GM06990 (cell line): ENCODE results near the gene CDC25A.

Experiments
- DNase-seq: peaks from one replicate; pipeline ENCODE4 v3.0.0-alpha.2; 2011; ENCODE audit not compliant: insufficient read length; ENCODE audit errors: extremely low read depth
- H3K27me3 ChIP-seq: replicated peaks from 2 replicates; pipeline ENCODE4 v1.6.0; 2011; ENCODE audit warnings: low read length; ENCODE audit not compliant: control insufficient read depth, insufficient read depth
- H3K36me3 ChIP-seq: 2 replicates; pipeline ENCODE4 v1.5.1; 2011; ENCODE audit warnings: low read length; ENCODE audit not compliant: control insufficient read depth, insufficient read depth
- H3K4me3 ChIP-seq: replicated peaks from 2 replicates; pipeline ENCODE4 v1.5.1; 2011; ENCODE audit warnings: low read depth, mild to moderate bottlenecking, control low read depth, low read length
- TF ChIP-seq, protein P1 (sequence below): IDR thresholded peaks from 2 replicates; pipeline ENCODE4 v1.5.1; 2011; ENCODE audit warnings: low read length, control low read depth, mild to moderate bottlenecking, inconsistent platforms; ENCODE audit not compliant: insufficient read depth, poor library complexity, severe bottlenecking

CDC25A gene

DNA sequence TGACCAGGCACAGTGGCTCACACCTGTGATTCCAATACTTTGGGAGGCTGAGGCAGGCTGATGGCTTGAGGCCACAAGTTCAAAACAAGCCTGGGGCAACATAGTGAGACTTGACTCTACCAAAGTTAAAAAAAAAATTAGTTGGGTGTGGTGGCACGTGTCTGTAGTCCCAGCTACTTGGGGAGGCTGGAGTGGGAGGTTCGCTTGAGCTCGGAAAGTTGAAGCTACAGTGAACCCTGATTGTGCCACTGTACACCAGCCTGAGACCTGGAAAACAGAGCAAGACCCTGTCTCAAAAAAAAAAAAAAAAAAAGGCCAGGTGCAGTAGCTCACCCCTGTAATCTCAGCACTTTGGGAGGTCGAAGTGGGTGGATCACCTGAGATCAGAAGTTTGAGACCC, 3.1 kb downstream of the CDC25A start:
- TF ChIP-seq, protein P1, sequence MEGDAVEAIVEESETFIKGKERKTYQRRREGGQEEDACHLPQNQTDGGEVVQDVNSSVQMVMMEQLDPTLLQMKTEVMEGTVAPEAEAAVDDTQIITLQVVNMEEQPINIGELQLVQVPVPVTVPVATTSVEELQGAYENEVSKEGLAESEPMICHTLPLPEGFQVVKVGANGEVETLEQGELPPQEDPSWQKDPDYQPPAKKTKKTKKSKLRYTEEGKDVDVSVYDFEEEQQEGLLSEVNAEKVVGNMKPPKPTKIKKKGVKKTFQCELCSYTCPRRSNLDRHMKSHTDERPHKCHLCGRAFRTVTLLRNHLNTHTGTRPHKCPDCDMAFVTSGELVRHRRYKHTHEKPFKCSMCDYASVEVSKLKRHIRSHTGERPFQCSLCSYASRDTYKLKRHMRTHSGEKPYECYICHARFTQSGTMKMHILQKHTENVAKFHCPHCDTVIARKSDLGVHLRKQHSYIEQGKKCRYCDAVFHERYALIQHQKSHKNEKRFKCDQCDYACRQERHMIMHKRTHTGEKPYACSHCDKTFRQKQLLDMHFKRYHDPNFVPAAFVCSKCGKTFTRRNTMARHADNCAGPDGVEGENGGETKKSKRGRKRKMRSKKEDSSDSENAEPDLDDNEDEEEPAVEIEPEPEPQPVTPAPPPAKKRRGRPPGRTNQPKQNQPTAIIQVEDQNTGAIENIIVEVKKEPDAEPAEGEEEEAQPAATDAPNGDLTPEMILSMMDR: no peak
- H3K36me3 ChIP-seq: peaks cover 17% of the 10 kb centered on the region
- H3K27me3 ChIP-seq: no peaks in the 10 kb centered on the region
- DNase-seq: no peak
- H3K4me3 ChIP-seq: no peak overlapping the region

DNA sequence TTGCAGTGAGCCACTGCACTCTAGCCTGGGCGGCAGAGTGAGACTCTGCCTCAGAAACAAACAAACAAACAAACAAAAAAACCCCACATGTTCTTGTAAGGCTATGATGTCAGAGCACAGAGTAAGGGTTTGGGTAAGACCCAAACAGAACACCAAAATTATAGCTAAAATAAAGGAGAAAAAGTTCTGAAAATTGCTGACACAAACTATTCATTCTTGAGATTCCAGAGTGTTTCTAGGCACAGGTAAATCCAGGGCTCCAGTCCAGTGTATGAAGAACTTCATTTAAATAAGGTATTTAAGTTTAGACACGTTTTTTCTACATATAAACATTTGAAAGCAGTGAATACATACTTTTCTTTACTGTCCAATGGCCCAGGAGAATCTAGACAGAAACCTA, 3.9 kb downstream of the CDC25A start:
- DNase-seq: no peak
- TF ChIP-seq, protein P1: no peak
- Histone ChIP-seq H3K27me3 (no peaks in the 10 kb centered on the region), H3K4me3 (no peak overlapping the region), H3K36me3 (peaks cover 18% of the 10 kb centered on the region)

DNA sequence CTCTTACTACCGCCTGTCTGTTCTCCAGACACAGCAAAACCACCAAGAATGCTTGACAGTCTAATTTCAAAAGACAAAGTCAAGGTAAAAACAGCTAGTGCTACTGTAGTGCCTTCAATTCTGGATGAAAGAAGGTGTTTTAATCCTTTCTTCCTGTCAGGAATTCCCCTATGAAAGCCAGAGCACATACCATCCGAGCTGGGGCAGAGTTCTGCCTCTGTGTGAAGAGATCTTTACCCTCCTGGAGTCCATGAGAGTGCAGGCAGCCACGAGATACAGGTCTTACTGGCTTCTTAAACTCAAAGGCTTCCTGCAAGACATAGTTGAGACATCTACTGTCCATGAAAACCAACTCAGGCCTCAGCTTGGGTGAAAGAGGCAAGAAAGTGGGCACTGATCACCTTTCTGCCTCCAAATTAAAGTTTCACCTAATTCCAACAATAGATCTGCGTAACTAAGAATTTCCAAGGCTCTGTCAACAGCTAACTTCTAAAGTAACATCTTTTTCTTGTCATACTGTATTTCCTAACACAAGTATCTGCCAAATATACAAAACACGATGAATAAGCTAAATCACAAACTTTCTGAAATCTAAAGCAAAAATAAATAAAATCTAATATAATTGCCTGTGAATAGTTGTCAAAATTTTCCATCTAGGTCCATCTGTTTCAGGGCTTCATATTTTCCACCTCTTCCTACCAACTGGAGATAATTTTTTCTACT, 7.5 kb downstream of the CDC25A start:
- peaks cover 23% of the 10 kb centered on the region for H3K36me3 ChIP-seq
- no peak overlapping the region for H3K4me3 ChIP-seq
- TF ChIP-seq, protein P1: no peak
- no peaks in the 10 kb centered on the region for H3K27me3 ChIP-seq
- DNase-seq: no peak

DNA sequence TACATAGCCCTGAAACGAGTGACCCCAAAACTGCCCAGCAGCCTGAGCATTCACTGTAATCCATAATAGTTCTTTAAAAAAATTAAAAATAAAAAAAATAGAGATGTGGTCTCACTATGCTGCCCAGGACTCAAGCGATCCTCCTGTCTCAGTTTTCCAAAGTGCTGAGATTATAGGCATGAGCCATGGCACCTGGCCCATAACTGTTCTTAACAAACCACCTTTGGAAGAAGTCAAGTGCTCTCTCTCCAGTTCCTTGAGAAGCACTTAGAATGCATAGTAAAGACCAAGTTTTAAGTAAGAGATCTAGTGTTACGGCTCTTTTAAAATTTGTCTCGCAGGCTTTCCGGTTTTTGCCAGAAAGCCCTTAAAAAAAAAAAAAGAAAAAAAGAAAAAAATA, 8.2 kb downstream of the CDC25A start:
- TF ChIP-seq, protein P1: no peak
- H3K4me3 ChIP-seq: no peak overlapping the region
- DNase-seq: no peak
- peaks cover 23% of the 10 kb centered on the region for H3K36me3 ChIP-seq
- no peaks in the 10 kb centered on the region for H3K27me3 ChIP-seq

DNA sequence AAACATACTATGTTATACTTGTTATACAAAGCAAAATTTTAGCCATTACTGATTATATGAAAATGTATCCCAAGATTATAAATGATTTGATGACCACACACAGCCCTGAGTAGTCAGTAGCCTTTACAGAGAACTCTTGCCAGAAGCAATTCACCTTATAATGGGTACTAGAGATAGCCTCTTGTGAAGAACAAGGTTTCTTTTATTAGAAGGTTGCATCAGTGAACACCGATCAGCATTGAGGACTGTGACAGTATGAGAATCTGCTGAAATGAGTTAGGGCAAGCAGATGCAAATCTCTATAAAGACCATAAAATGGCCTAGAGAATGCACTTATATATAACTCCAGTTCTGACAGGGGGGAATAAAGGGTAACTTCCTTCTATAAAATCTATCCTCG, 10.1 kb downstream of the CDC25A start:
- H3K27me3 ChIP-seq: no peaks in the 10 kb centered on the region
- no peak overlapping the region for H3K4me3 ChIP-seq
- H3K36me3 ChIP-seq: peaks cover 29% of the 10 kb centered on the region
- TF ChIP-seq, protein P1: no peak
- DNase-seq: no peak
